Peyer's patch (tissue), 4 donors: ENCODE data around the gene BCKDHA. TPM values are rescaled to one million over a fixed set of nuclear protein-coding genes. Genes with fewer than 3 reads are reported as not detected.

Experiments
- DNase-seq, 3 donors: peaks; one replicate each; pipeline ENCODE4 v3.0.0-alpha.2; 2017 to 2019
- H3K27ac ChIP-seq, 4 donors: fragments of 200-600 bp; sonication (generic); one replicate each; pipeline ENCODE4 v1.5.1; 2016 to 2019
- H3K27me3 ChIP-seq, 2 donors: fragments of 200-600 bp; sonication (generic); one replicate each; pipeline ENCODE4 v1.5.1; 2019
- H3K36me3 ChIP-seq, 3 donors: fragments of 200-600 bp; sonication (generic); one replicate each; pipeline ENCODE4 v1.5.1; 2016 to 2019
- H3K4me1 ChIP-seq, 4 donors: fragments of 200-600 bp; sonication (generic); one replicate each; pipeline ENCODE4 v1.5.1; 2016 to 2019
- H3K4me3 ChIP-seq, 4 donors: fragments of 200-600 bp; sonication (generic); 1 replicate in 3 of 4; 2 replicates in 1 of 4; pipeline ENCODE4 v1.5.1; 2016 to 2019; ENCODE audit warnings: mild to moderate bottlenecking in 1 of 4
- H3K9me3 ChIP-seq, 4 donors: fragments of 200-600 bp; sonication (generic); one replicate each; pipeline ENCODE4 v1.5.1; 2016 to 2019; ENCODE audit warnings: mild to moderate bottlenecking in 1 of 4
- POLR2A ChIP-seq, 2 donors: fragments of 450-650 bp; IDR thresholded peaks; one replicate each; pipeline ENCODE4 v1.5.1; 2017; ENCODE audit warnings: antibody characterized with exemption in 2 of 2, mild to moderate bottlenecking in 2 of 2, moderate library complexity in 2 of 2
- total RNA-seq, 4 donors: library from RNA; depleted of rRNA; stranded (reverse); fragments of >200 nt; gene quantifications; one replicate each; pipeline ENCODE4 v1.1.0, GENCODE V29; 2016
- TF ChIP-seq, protein P1 (sequence below), 6 experiments: fragments of 450-650 bp in 4 of 6; fragments of 200-600 bp in 2 of 6; sonication (generic) in 1 of 6; IDR thresholded peaks; one replicate each; pipeline ENCODE4 v1.5.1; 2017 to 2019; ENCODE audit warnings: antibody characterized with exemption in 6 of 6, mild to moderate bottlenecking in 3 of 6, moderate library complexity in 1 of 6

BCKDHA gene
- total RNA-seq, 4 donors from 2014 or later, result 23.9 to 41.7 (median 30.7) TPM

DNA sequence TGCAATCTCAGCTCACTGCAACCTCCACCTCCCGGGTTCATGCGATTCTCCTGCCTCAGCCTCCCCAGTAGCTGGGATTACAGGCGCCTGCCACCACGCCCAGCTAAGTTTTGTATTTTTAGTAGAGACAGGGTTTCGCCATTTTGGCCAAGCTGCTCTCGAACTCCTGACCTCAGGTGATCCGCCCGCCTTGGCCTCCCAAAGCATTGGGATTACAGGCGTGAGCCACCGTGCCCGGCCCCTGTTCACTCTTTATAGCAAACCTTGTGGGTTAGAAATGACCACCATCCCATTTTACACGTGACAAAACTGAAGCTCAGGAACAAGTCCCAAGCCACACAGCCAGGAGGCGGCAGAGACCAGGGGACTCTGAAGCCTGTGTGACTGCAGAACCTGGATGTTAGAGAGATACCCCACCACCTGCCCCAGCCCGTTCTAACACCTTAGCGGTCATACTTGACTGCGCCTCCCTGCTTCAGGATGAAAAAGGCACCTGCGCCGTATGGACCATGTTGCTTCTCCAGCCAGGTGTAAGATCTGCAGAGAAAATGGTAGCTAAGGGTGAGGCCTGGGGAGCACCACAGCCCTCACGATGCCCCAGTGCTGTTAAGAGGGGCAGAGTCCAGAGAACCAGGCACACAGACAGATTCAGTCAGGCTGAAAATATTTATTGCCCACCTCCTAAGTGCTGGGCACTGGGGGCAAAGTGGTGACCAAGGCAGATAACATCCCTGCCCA, 38.5 kb downstream of the BCKDHA start:
- DNase-seq, result peak in 2 of 3 donors; percentile 75 to 78
- Histone ChIP-seq H3K4me1 (peaks cover 0 to 31% (median 3%) of the 10 kb centered on the region in 4 donors), H3K9me3 (no peaks in the 10 kb centered on the region), H3K27me3 (no peaks in the 10 kb centered on the region), H3K4me3 (peak overlapping the region in 2 of 4 donors; percentile 13 to 18), H3K27ac (peak overlapping the region in 3 of 4 donors; percentile 44 to 83 (median 76)), H3K36me3 (peaks cover 0 to 31% (median 0%) of the 10 kb centered on the region in 3 donors)
- TF ChIP-seq, protein P1, sequence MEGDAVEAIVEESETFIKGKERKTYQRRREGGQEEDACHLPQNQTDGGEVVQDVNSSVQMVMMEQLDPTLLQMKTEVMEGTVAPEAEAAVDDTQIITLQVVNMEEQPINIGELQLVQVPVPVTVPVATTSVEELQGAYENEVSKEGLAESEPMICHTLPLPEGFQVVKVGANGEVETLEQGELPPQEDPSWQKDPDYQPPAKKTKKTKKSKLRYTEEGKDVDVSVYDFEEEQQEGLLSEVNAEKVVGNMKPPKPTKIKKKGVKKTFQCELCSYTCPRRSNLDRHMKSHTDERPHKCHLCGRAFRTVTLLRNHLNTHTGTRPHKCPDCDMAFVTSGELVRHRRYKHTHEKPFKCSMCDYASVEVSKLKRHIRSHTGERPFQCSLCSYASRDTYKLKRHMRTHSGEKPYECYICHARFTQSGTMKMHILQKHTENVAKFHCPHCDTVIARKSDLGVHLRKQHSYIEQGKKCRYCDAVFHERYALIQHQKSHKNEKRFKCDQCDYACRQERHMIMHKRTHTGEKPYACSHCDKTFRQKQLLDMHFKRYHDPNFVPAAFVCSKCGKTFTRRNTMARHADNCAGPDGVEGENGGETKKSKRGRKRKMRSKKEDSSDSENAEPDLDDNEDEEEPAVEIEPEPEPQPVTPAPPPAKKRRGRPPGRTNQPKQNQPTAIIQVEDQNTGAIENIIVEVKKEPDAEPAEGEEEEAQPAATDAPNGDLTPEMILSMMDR (IDR thresholded peaks at IDR 0.05), result peak in 4 of 6 experiments; percentile 6 to 71 (median 64)
- no peak for TF ChIP-seq POLR2A (IDR thresholded peaks at IDR 0.05)

DNA sequence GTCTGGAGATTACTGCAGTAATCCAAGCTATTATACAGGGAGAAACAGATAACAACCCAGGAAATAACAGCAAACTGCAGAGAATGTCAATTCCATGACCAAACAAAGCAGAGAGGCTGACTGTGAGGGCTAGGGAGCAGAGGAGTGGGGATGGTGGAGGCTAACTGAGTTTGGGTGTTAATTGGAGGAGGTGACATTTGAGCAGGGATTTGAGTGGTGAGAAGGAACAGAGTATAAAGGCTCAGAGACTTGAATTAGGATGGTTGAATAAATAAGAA, 39.0 kb downstream of the BCKDHA start:
- Histone ChIP-seq H3K27me3 (no peaks in the 10 kb centered on the region), H3K4me3 (no peak overlapping the region), H3K4me1 (peaks cover 0 to 35% (median 3%) of the 10 kb centered on the region in 4 donors), H3K9me3 (no peaks in the 10 kb centered on the region), H3K36me3 (peaks cover 0 to 26% (median 0%) of the 10 kb centered on the region in 3 donors), H3K27ac (peak overlapping the region in 3 of 4 donors; percentile 44 to 81 (median 76))
- peak in 1 of 3 donors; percentile 7 for DNase-seq
- TF ChIP-seq, protein P1 (IDR thresholded peaks at IDR 0.05), result no peak
- peak in 1 of 2 donors; percentile 67 for TF ChIP-seq POLR2A (IDR thresholded peaks at IDR 0.05)

DNA sequence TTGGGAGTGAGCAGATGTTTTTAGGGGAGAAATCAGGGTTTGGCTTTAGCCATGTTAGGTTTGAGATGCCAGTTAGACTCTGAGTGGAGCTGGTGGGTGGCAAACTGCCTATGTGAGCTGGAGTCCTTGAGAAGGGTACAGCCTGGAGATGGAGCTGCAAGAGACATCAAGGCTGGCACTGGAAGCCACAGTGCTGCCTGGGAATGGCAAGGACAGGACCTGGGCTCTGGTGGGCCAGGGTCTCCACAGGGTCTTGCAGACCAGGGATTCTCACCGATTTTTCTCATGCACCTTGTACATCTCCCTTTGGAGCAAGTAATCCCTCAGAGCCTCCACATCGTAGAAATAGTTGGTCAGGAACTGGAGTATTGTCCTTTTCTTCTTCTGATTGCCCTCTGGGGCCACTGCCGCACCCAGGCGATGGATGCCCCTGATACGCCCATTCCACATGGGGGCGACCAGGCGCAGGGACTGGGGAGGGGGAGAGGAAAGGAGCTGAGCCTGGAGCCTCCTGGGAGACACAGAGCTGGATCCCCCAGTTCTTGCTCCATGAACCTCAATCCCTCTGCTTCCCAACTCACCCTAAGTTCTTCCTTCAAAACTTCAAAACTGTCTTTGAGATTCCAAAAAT, 40.4 kb downstream of the BCKDHA start:
- Histone ChIP-seq H3K27ac (peak overlapping the region in 2 of 4 donors; percentile 60 to 76), H3K9me3 (no peaks in the 10 kb centered on the region)

DNA sequence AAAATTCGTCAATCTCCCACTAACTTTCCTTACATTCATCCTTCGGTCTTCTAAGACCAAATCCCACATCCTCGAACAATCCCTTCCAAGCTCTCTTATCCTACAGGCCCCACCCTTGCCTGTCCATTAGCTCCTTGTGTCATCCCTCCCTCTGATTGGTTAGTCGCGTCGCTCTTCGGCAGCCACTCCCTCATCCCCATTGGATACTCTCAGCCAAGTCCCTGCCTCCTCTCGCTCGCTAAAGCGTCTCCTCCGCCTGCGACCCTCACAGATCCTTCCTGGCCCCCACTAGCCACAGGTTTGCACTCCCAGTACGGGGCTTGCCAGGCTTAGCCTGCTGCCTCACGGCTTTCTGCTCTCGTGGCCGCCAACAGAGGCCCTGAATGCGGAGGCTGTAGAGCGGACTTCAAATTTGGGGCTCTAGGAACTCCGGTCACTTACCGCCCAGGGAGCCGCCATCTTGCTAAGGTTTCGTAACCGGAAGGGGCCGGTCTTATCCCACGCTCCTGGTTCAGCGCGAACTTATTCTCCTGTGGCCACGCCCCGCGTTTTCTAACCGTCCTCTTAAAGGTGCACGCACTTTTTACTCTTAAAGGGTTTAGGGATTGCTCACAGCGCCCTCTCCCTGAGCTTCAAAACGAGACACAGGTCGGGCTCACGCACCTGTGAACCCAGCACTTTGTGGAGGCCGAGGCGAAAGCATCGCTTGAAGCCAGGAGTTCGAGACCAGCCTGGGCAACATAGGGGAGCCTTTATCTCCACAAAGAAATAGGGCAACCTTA, 42.0 kb downstream of the BCKDHA start, which contains the start of gene DMAC2:
Gene DMAC2 (minus strand): TSS at position 472 of the 782 bp plus-strand sequence. CDS start 13 bp downstream, at position 459.
- H3K36me3 ChIP-seq, result peaks cover 0 to 6% (median 0%) of the 10 kb centered on the region in 3 donors
- DNase-seq, result peak; percentile 95 to 100 (median 98)
- no peaks in the 10 kb centered on the region for H3K27me3 ChIP-seq
- H3K4me1 ChIP-seq, result peaks cover 0 to 38% (median 3%) of the 10 kb centered on the region in 4 donors
- peak; percentile 84 to 87 for TF ChIP-seq POLR2A (IDR thresholded peaks at IDR 0.05)
- TF ChIP-seq, protein P1 (IDR thresholded peaks at IDR 0.05), result peak; percentile 19 to 75 (median 51)
- H3K27ac ChIP-seq, result peak within 1 kb of the TSS; percentile 82 to 98 (median 92)
- peak within 1 kb of the TSS; percentile 65 to 91 (median 83) for H3K4me3 ChIP-seq
- no peaks in the 10 kb centered on the region for H3K9me3 ChIP-seq

More for the DNA sequence above, 40.4 kb downstream of the BCKDHA start:
- Histone ChIP-seq H3K4me3 (no peak overlapping the region), H3K4me1 (peaks cover 0 to 38% (median 3%) of the 10 kb centered on the region in 4 donors), H3K36me3 (peaks cover 0 to 14% (median 0%) of the 10 kb centered on the region in 3 donors), H3K27me3 (no peaks in the 10 kb centered on the region)
- peak in 2 of 3 donors; percentile 41 to 50 for DNase-seq
- no peak for TF ChIP-seq POLR2A (IDR thresholded peaks at IDR 0.05)
- TF ChIP-seq, protein P1 (IDR thresholded peaks at IDR 0.05), result no peak

DNA sequence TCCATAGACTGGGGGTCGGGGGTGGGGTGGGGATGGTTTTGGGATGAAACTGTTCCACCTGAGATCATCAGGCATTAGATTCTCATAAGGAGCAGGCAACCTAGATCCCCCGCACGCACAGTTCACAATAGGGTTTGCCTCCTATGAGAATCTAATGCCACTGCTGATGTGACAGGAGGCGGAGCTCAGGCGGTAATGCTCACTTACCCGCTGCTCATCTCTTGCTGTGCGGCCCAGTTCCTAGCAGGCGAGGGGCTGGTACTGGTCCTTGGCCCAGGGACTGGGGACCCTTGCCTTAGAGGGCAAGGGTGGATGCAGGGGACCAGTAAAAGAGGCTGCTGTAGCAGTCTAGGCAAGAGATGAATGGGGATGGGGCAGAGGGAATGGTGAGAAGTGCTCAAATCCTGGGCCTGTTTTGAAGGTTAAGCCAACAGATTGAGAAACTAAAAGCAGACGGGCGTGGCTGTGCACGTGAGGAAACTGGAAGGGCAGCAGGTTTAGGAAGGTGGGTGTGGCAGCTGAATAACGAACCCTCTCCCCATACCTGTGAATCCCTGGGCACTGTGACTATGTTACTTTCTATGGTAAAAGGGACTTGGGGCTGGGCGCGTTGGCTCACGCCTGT, 43.8 kb downstream of the BCKDHA start:
- peak in 1 of 3 donors; percentile 42 for DNase-seq
- TF ChIP-seq POLR2A (IDR thresholded peaks at IDR 0.05), result no peak
- TF ChIP-seq, protein P1 (IDR thresholded peaks at IDR 0.05), result no peak
- H3K4me3 ChIP-seq, result no peak overlapping the region
- H3K27me3 ChIP-seq, result no peaks in the 10 kb centered on the region
- peaks cover 0 to 6% (median 0%) of the 10 kb centered on the region in 3 donors for H3K36me3 ChIP-seq
- no peaks in the 10 kb centered on the region for H3K9me3 ChIP-seq
- peaks cover 0 to 27% (median 3%) of the 10 kb centered on the region in 4 donors for H3K4me1 ChIP-seq
- H3K27ac ChIP-seq, result no peak overlapping the region
